Measurements from ENCODE around the gene DPP6.

- no peak for TF ChIP-seq CTCF (conservative IDR thresholded peaks at IDR 0.05)
- no peak for TF ChIP-seq EZH2 (IDR thresholded peaks at IDR 0.05; ENCODE audit: low read depth)
These were observed 715.7 kb downstream of the DPP6 start for GRCh38 chr7:154767821-154768415.
